ENCODE data around the gene HOXB2. TPM values are rescaled to one million over a fixed set of nuclear protein-coding genes. Genes with fewer than 3 reads are reported as not detected.

Gene HOXB2
- total RNA-seq, 1 experiment from 2014 or later, result not detected

DNA sequence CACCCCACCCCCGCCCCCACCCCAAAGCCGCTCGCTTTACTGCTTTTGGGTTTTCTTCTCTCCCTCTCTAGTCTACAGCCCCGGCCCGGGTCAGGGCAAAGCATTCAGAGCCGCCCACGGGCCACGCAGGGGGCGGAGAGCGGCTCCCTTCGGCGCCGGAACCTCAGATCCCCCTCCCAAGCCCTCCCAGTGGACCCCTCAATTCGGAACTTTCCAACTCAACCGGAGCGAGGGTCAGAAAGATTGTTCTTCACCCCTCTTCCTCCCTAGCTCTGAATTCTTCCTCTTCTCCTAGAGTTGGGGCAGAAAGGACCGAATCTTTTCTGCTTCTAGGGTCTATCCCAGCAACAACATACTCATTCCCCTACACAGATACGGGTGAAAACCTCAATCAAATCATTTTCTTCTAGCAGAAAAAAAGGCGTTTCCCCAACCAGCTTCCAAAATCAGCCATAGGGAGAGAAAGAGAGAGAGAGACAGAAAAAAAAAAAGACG lies 1.0 kb downstream of the HOXB2 start:
- H3K14ac ChIP-seq (ENCODE audit: insufficient read depth, low read length), result no peak overlapping the region
- H3K27me3 ChIP-seq (ENCODE audit: insufficient read depth, low read length), result peaks cover 88% of the 10 kb centered on the region
- DNase-seq, result no peak
- WGBS (ENCODE audit: extremely low coverage, insufficient read length, low lambda C conversion rate), result no CpG with 5 or more reads among the region's 20 CpGs
- H3T11ph ChIP-seq (ENCODE audit: low read length), result no peak overlapping the region
- H3K9me3 ChIP-seq (ENCODE audit: control insufficient read depth, low read depth, low read length), result no peaks in the 10 kb centered on the region
- H2BK12ac ChIP-seq (ENCODE audit: insufficient read length, low read depth, low read length), result no peak overlapping the region
- Mint-ChIP-seq H3K4me1 (peaks cover 32 to 62% of the 10 kb centered on the region in 2 experiments), H3K36me3 (ENCODE audit: insufficient read depth in 1 of 3, low read depth in 3 of 3) (no peaks in the 10 kb centered on the region; a peak in 1 of 7 replicates), H3K27ac (no peak overlapping the region; a peak in 1 of 7 replicates), H3K4me3 (peak overlapping the region in 1 of 2 experiments; percentile 22; a peak in 2 of 5 replicates), H3K9me3 (peaks cover 1 to 18% of the 10 kb centered on the region in 2 experiments; a peak in 2 of 5 replicates), H3K27me3 (ENCODE audit: low read depth) (peaks cover 99% of the 10 kb centered on the region)
- no peak overlapping the region for H3K4ac ChIP-seq (ENCODE audit: low read depth, low read length)
- H4K91ac ChIP-seq (ENCODE audit: insufficient read length, low read depth, low read length), result no peak overlapping the region
- no peak overlapping the region for H2BK20ac ChIP-seq (ENCODE audit: low read depth, low read length, poor library complexity, severe bottlenecking)
- H2BK120ac ChIP-seq (ENCODE audit: low read depth, low read length, poor library complexity, severe bottlenecking), result no peak overlapping the region
- H3K18ac ChIP-seq (ENCODE audit: insufficient read length, low read depth, low read length), result no peak overlapping the region
- H4K20me1 ChIP-seq (ENCODE audit: control insufficient read depth, insufficient read depth, insufficient read length), result no peaks in the 10 kb centered on the region
- no peak overlapping the region for H2AK5ac ChIP-seq (ENCODE audit: insufficient read length, low read length)
- no peak overlapping the region for H4K8ac ChIP-seq (replicated peaks; ENCODE audit: insufficient read length, low read depth, low read length)
- no peak overlapping the region for H3K27ac ChIP-seq (ENCODE audit: insufficient read length, low read depth, low read length)
- no peak overlapping the region for H3K56ac ChIP-seq (ENCODE audit: insufficient read length, low read depth, low read length)
- H4K5ac ChIP-seq (ENCODE audit: insufficient read length, low read depth, low read length), result no peak overlapping the region
- no peaks in the 10 kb centered on the region for H3K79me1 ChIP-seq (ENCODE audit: insufficient read depth, low read depth, low read length, poor library complexity, severe bottlenecking)
- H3K23ac ChIP-seq (ENCODE audit: insufficient read length, low read depth, low read length), result no peak overlapping the region
- no peak overlapping the region for H2AFZ ChIP-seq (ENCODE audit: low read length)
- peaks cover 6% of the 10 kb centered on the region for H3K23me2 ChIP-seq (ENCODE audit: insufficient read length, low read depth, low read length, poor library complexity, severe bottlenecking)
- H3K4me2 ChIP-seq (ENCODE audit: insufficient read depth, insufficient read length, low read length), result no peak overlapping the region
- H3K79me2 ChIP-seq (ENCODE audit: insufficient read depth, low read length), result no peaks in the 10 kb centered on the region
- no peak overlapping the region for H2BK5ac ChIP-seq (ENCODE audit: insufficient read length, low read length)
- peaks cover 3% of the 10 kb centered on the region; the same call in 1 of the 2 replicates for H3K4me1 ChIP-seq (ENCODE audit: insufficient read depth, low read length)
- no peak overlapping the region for H3K9ac ChIP-seq (ENCODE audit: extremely low read depth, insufficient read length, low read length)
- TF ChIP-seq, protein P1, sequence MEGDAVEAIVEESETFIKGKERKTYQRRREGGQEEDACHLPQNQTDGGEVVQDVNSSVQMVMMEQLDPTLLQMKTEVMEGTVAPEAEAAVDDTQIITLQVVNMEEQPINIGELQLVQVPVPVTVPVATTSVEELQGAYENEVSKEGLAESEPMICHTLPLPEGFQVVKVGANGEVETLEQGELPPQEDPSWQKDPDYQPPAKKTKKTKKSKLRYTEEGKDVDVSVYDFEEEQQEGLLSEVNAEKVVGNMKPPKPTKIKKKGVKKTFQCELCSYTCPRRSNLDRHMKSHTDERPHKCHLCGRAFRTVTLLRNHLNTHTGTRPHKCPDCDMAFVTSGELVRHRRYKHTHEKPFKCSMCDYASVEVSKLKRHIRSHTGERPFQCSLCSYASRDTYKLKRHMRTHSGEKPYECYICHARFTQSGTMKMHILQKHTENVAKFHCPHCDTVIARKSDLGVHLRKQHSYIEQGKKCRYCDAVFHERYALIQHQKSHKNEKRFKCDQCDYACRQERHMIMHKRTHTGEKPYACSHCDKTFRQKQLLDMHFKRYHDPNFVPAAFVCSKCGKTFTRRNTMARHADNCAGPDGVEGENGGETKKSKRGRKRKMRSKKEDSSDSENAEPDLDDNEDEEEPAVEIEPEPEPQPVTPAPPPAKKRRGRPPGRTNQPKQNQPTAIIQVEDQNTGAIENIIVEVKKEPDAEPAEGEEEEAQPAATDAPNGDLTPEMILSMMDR (conservative IDR thresholded peaks at IDR 0.05), result no peak
- H2BK15ac ChIP-seq (ENCODE audit: low read depth, low read length), result no peak overlapping the region
